Muscle of leg (tissue), 9 donors: ENCODE results near the gene AADACL4. TPM values are rescaled to one million over a fixed set of nuclear protein-coding genes. Genes with fewer than 3 reads are reported as not detected.

Experiments
- polyA plus RNA-seq, 8 donors: library from polyadenylated mRNA; unstranded; fragments of 120-200 nt; gene quantifications; one replicate each; pipeline versions ENCODE4 v1.2.1 to v1.2.3, GENCODE V29; 2013; ENCODE audit warnings: inconsistent platforms in 1 of 8, low replicate concordance in 1 of 8; ENCODE audit not compliant: insufficient read length in 8 of 8, insufficient read depth in 1 of 8
- total RNA-seq: library from RNA; stranded (reverse); fragments of 120-200 nt; gene quantifications from one replicate; pipeline ENCODE4 v1.2.4, GENCODE V29; 2013

Gene AADACL4
- total and polyA plus RNA-seq, 9 donors, result 0.04 to 0.12 TPM; not detected in 7

Other genes with a start within 250 kb of the AADACL4 start
- gene DHRS3, start 25.9 kb upstream of the AADACL4 start, total RNA-seq, result 29.0 TPM
- gene DHRS3, start 25.9 kb upstream of the AADACL4 start, polyA plus RNA-seq, result 10 to 100 TPM; 11.4 to 24.7 (median 20.0) TPM
- gene AADACL3, start 72.0 kb downstream of the AADACL4 start, total RNA-seq, result not detected
- gene AADACL3, start 72.0 kb downstream of the AADACL4 start, polyA plus RNA-seq, result under 1 TPM in 1 of 8 donors, not detected in 7; 0.14 TPM
- 0.62 TPM for gene CFAP107, start 102.1 kb downstream of the AADACL4 start, total RNA-seq
- 1 to 10 TPM in 3 of 8 donors, under 1 TPM in 5; 0.26 to 2.3 (median 0.97) TPM for gene CFAP107, start 102.1 kb downstream of the AADACL4 start, polyA plus RNA-seq
- gene PRAMEF12, start 129.7 kb downstream of the AADACL4 start, total RNA-seq, result not detected
- gene PRAMEF12, start 129.7 kb downstream of the AADACL4 start, polyA plus RNA-seq, result not detected
- gene PRAMEF1, start 147.3 kb downstream of the AADACL4 start, total RNA-seq, result not detected
- gene PRAMEF1, start 147.3 kb downstream of the AADACL4 start, polyA plus RNA-seq, result not detected
- gene PRAMEF11, start 187.3 kb downstream of the AADACL4 start, total RNA-seq, result not detected
- not detected for gene PRAMEF11, start 187.3 kb downstream of the AADACL4 start, polyA plus RNA-seq
- gene HNRNPCL1, start 204.6 kb downstream of the AADACL4 start, total RNA-seq, result not detected
- under 1 TPM in 3 of 8 donors, not detected in 5; 0.13 to 0.24 (median 0.15) TPM for gene HNRNPCL1, start 204.6 kb downstream of the AADACL4 start, polyA plus RNA-seq
- gene PRAMEF2, start 213.0 kb downstream of the AADACL4 start, total RNA-seq, result not detected
- gene PRAMEF2, start 213.0 kb downstream of the AADACL4 start, polyA plus RNA-seq, result not detected
- not detected for gene PRAMEF4, start 242.1 kb downstream of the AADACL4 start, total RNA-seq
- gene PRAMEF4, start 242.1 kb downstream of the AADACL4 start, polyA plus RNA-seq, result not detected